ENCODE data around the gene PKN1.
"Not testable (repeated sequence)": the region's sequence is repeated elsewhere in the genome, so short reads cannot be mapped to it uniquely, and the experiment has no call there.

GRCh38 chr19:14452303-14452702, 19.2 kb downstream of the PKN1 start:
- not testable (repeated sequence) for TF ChIP-seq CTCF (conservative IDR thresholded peaks at IDR 0.05); EZH2 (IDR thresholded peaks at IDR 0.05; ENCODE audit: low read depth)

Data from PC-9 (cell line).